ENCODE measurements around the gene NGF. TPM values are rescaled to one million over a fixed set of nuclear protein-coding genes. Genes with fewer than 3 reads are reported as not detected.
A peak's percentile ranks its signal among the peaks of the same experiment; 100 is the strongest.
"Not testable (repeated sequence)": the region's sequence is repeated elsewhere in the genome, so short reads cannot be mapped to it uniquely, and the experiment has no call there.

Gene NGF
- not detected in 2 replicates for total RNA-seq (2014; rRNA removed; shearing (Covaris generic))

GRCh38 chr1:115337633-115338456 lies at the start of gene NGF:
Gene NGF (minus strand): TSS chr1:115338249. CDS start chr1:115286795, 51,454 bp downstream.
- no peak for DNase-seq (ENCODE audit: low spot score)

- not testable (repeated sequence) for DNase-seq (ENCODE audit: low spot score)
Observed at GRCh38 chr1:115383455-115383854, 45.4 kb upstream of the NGF start.

- DNase-seq (ENCODE audit: low spot score), result no peak
Observed at GRCh38 chr1:115379943-115380342, 41.9 kb upstream of the NGF start.

GRCh38 chr1:115377411-115377810 lies 39.4 kb upstream of the NGF start:
- DNase-seq (ENCODE audit: low spot score), result no peak

- DNase-seq (ENCODE audit: low spot score), result no peak
Observed at GRCh38 chr1:115374598-115374997, 36.5 kb upstream of the NGF start.

- DNase-seq (ENCODE audit: low spot score), result no peak
Observed at GRCh38 chr1:115373305-115373704, 35.3 kb upstream of the NGF start.

GRCh38 chr1:115365738-115366137 lies 27.7 kb upstream of the NGF start:
- no peak for DNase-seq (ENCODE audit: low spot score)

GRCh38 chr1:115364780-115365155 lies 26.7 kb upstream of the NGF start:
- DNase-seq (ENCODE audit: low spot score), result no peak

GRCh38 chr1:115364046-115364779 lies 26.2 kb upstream of the NGF start:
- peak; percentile 48 for DNase-seq (ENCODE audit: low spot score)

- no peak for DNase-seq (ENCODE audit: low spot score)
Observed at GRCh38 chr1:115363171-115363570, 25.1 kb upstream of the NGF start.

GRCh38 chr1:115360505-115361129 lies 22.6 kb upstream of the NGF start:
- DNase-seq (ENCODE audit: low spot score), result not testable (repeated sequence)

GRCh38 chr1:115359787-115360452 lies 21.9 kb upstream of the NGF start:
- not testable (repeated sequence) for DNase-seq (ENCODE audit: low spot score)

GRCh38 chr1:115356356-115356755 lies 18.3 kb upstream of the NGF start:
- DNase-seq (ENCODE audit: low spot score), result no peak

GRCh38 chr1:115355069-115355468 lies 17.0 kb upstream of the NGF start:
- no peak for DNase-seq (ENCODE audit: low spot score)

- DNase-seq (ENCODE audit: low spot score), result no peak
Observed at GRCh38 chr1:115351143-115351542, 13.1 kb upstream of the NGF start.

GRCh38 chr1:115348636-115349035 lies 10.6 kb upstream of the NGF start:
- DNase-seq (ENCODE audit: low spot score), result no peak

GRCh38 chr1:115347282-115347681 lies 9.2 kb upstream of the NGF start:
- no peak for DNase-seq (ENCODE audit: low spot score)

GRCh38 chr1:115343200-115343737 lies 5.2 kb upstream of the NGF start:
- no peak for DNase-seq (ENCODE audit: low spot score)

GRCh38 chr1:115341948-115342347 lies 3.9 kb upstream of the NGF start:
- DNase-seq (ENCODE audit: low spot score), result no peak

GRCh38 chr1:115340879-115341278 lies 2.8 kb upstream of the NGF start:
- no peak for DNase-seq (ENCODE audit: low spot score)

- no peak for DNase-seq (ENCODE audit: low spot score)
Observed at GRCh38 chr1:115338457-115338820, 390 bp upstream of the NGF start.

GRCh38 chr1:115337276-115337632 lies 795 bp downstream of the NGF start:
- no peak for DNase-seq (ENCODE audit: low spot score)
